Mesendoderm (in vitro differentiated cells): ENCODE measurements around the gene TRABD2B.
A peak's percentile ranks its signal among the peaks of the same experiment; 100 is the strongest.

ENCODE experiments used
- DNase-seq: peaks from one replicate; pipeline ENCODE4 v3.0.0; 2013
- H2AK5ac ChIP-seq: 2 replicates; pipeline ENCODE4 v1.6.1; 2013; ENCODE audit warnings: low read length, inconsistent platforms
- H2BK120ac ChIP-seq: 2 replicates; pipeline ENCODE4 v1.6.1; 2013; ENCODE audit warnings: low read depth, mild to moderate bottlenecking, low read length, moderate library complexity, mixed read lengths
- H2BK15ac ChIP-seq: replicated peaks from 2 replicates; pipeline ENCODE4 v1.6.1; 2013; ENCODE audit warnings: low read depth, mild to moderate bottlenecking, moderate library complexity
- H2BK5ac ChIP-seq: 2 replicates; pipeline ENCODE4 v1.6.1; 2013; ENCODE audit warnings: low read length, inconsistent platforms
- H3K18ac ChIP-seq: 2 replicates; pipeline ENCODE4 v1.6.1; 2013; ENCODE audit warnings: mild to moderate bottlenecking, low read length, mixed read lengths
- H3K23ac ChIP-seq: one replicate; pipeline ENCODE4 v1.6.1; 2013; ENCODE audit warnings: low read length
- H3K27ac ChIP-seq: 2 replicates; pipeline ENCODE4 v1.5.1; 2013; ENCODE audit warnings: low read depth, mild to moderate bottlenecking, inconsistent platforms, low read length, moderate library complexity
- H3K27me3 ChIP-seq: 2 replicates; pipeline ENCODE4 v1.6.1; 2013; ENCODE audit warnings: low read length, control low read depth, mild to moderate bottlenecking, inconsistent platforms; ENCODE audit not compliant: insufficient read depth, poor library complexity
- H3K36me3 ChIP-seq: 2 replicates; pipeline ENCODE4 v1.6.1; 2013; ENCODE audit warnings: low read length, inconsistent platforms; ENCODE audit not compliant: control insufficient read depth, insufficient read depth
- H3K4ac ChIP-seq: one replicate; pipeline ENCODE4 v1.6.1; 2013; ENCODE audit warnings: low read depth, mild to moderate bottlenecking, low read length, moderate library complexity
- H3K4me1 ChIP-seq: 2 replicates; pipeline ENCODE4 v1.6.1; 2013; ENCODE audit warnings: low read depth, low read length, inconsistent platforms; ENCODE audit not compliant: control insufficient read depth
- H3K4me2 ChIP-seq: 2 replicates; pipeline ENCODE4 v1.6.1; 2013; ENCODE audit warnings: low read length
- H3K4me3 ChIP-seq: 2 replicates; pipeline ENCODE4 v1.5.1; 2013; ENCODE audit warnings: mild to moderate bottlenecking, low read length
- H3K56ac ChIP-seq: one replicate; pipeline ENCODE4 v1.6.1; 2013; ENCODE audit warnings: low read length
- H3K79me1 ChIP-seq: 2 replicates; pipeline ENCODE4 v1.6.1; 2013; ENCODE audit warnings: low read length, inconsistent platforms
- H3K79me2 ChIP-seq: 2 replicates; pipeline ENCODE4 v1.6.1; 2013; ENCODE audit warnings: mild to moderate bottlenecking, low read length; ENCODE audit not compliant: control insufficient read depth, insufficient read depth
- H3K9ac ChIP-seq: 2 replicates; pipeline ENCODE4 v1.6.1; 2013; ENCODE audit warnings: low read length, inconsistent platforms
- H4K5ac ChIP-seq: one replicate; pipeline ENCODE4 v1.6.1; 2013; ENCODE audit warnings: low read length
- H4K8ac ChIP-seq: one replicate; pipeline ENCODE4 v1.6.1; 2013; ENCODE audit warnings: low read depth, mild to moderate bottlenecking, control low read depth, low read length, moderate library complexity
- WGBS: extraction: QIAGEN DNeasy Blood & Tissue Kit; methylation state at CpG from one replicate; pipeline ENCODE4 v1.1.7; 2013; ENCODE audit warnings: low lambda C conversion rate, missing lambda C conversion rate; ENCODE audit not compliant: insufficient coverage; ENCODE audit errors: extremely low coverage; 5-methylcytosine and 5-hydroxymethylcytosine counted together

Gene TRABD2B

GRCh38 chr1:47830641-47831333 is 166.4 kb downstream of the TRABD2B start:
- no peak for DNase-seq
- no peaks in the 10 kb centered on the region for H3K36me3 ChIP-seq
- H3K4ac ChIP-seq: no peak overlapping the region
- H4K8ac ChIP-seq: no peak overlapping the region
- no peak overlapping the region for H2BK15ac ChIP-seq
- no peak overlapping the region for H2BK120ac ChIP-seq
- no peak overlapping the region for H3K4me2 ChIP-seq
- no peak overlapping the region for H4K5ac ChIP-seq
- H3K23ac ChIP-seq: peak overlapping the region; percentile 45
- H3K9ac ChIP-seq: no peak overlapping the region
- H3K27ac ChIP-seq: no peak overlapping the region
- no peak overlapping the region for H2AK5ac ChIP-seq
- no peak overlapping the region for H3K4me3 ChIP-seq
- H3K56ac ChIP-seq: no peak overlapping the region
- H3K79me1 ChIP-seq: no peaks in the 10 kb centered on the region
- H3K4me1 ChIP-seq: no peaks in the 10 kb centered on the region
- no CpG with 5 or more reads among the region's 13 CpGs for WGBS
- H2BK5ac ChIP-seq: no peak overlapping the region
- H3K18ac ChIP-seq: no peak overlapping the region
- H3K79me2 ChIP-seq: no peaks in the 10 kb centered on the region
- H3K27me3 ChIP-seq: no peaks in the 10 kb centered on the region

GRCh38 chr1:47830021-47830420 is 167.2 kb downstream of the TRABD2B start:
- DNase-seq: no peak
- no peaks in the 10 kb centered on the region for H3K36me3 ChIP-seq
- no peak overlapping the region for H2BK5ac ChIP-seq
- no peaks in the 10 kb centered on the region for H3K27me3 ChIP-seq
- H3K4me2 ChIP-seq: no peak overlapping the region
- H3K27ac ChIP-seq: no peak overlapping the region
- no peak overlapping the region for H2BK120ac ChIP-seq
- H3K4me3 ChIP-seq: no peak overlapping the region
- H4K5ac ChIP-seq: no peak overlapping the region
- no peak overlapping the region for H3K23ac ChIP-seq
- no CpG with 5 or more reads among the region's 4 CpGs for WGBS
- no peaks in the 10 kb centered on the region for H3K4me1 ChIP-seq
- H3K56ac ChIP-seq: no peak overlapping the region
- H2BK15ac ChIP-seq: no peak overlapping the region
- no peak overlapping the region for H3K9ac ChIP-seq
- no peaks in the 10 kb centered on the region for H3K79me1 ChIP-seq
- no peak overlapping the region for H3K18ac ChIP-seq
- H3K79me2 ChIP-seq: no peaks in the 10 kb centered on the region
- no peak overlapping the region for H4K8ac ChIP-seq
- no peak overlapping the region for H3K4ac ChIP-seq
- H2AK5ac ChIP-seq: no peak overlapping the region

- Histone ChIP-seq H2AK5ac (no peak overlapping the region), H3K36me3 (no peaks in the 10 kb centered on the region), H3K79me2 (no peaks in the 10 kb centered on the region), H2BK15ac (no peak overlapping the region), H3K4me1 (no peaks in the 10 kb centered on the region), H3K56ac (no peak overlapping the region), H3K4ac (no peak overlapping the region), H3K4me3 (no peak overlapping the region), H3K18ac (no peak overlapping the region), H4K5ac (no peak overlapping the region), H3K9ac (no peak overlapping the region), H2BK5ac (no peak overlapping the region), H4K8ac (no peak overlapping the region), H3K27ac (no peak overlapping the region), H3K27me3 (no peaks in the 10 kb centered on the region), H3K4me2 (no peak overlapping the region), H2BK120ac (no peak overlapping the region), H3K23ac (no peak overlapping the region), H3K79me1 (no peaks in the 10 kb centered on the region)
- DNase-seq: no peak
- WGBS: no CpG with 5 or more reads among the region's 2 CpGs
Observed at GRCh38 chr1:47828978-47829377, 168.2 kb downstream of the TRABD2B start.

- no peak overlapping the region for H3K18ac ChIP-seq
- no peak overlapping the region for H2AK5ac ChIP-seq
- no peak overlapping the region for H3K4me3 ChIP-seq
- no peak for DNase-seq
- H4K8ac ChIP-seq: no peak overlapping the region
- H3K23ac ChIP-seq: no peak overlapping the region
- H3K4me2 ChIP-seq: no peak overlapping the region
- H2BK120ac ChIP-seq: no peak overlapping the region
- H3K27ac ChIP-seq: no peak overlapping the region
- H3K79me2 ChIP-seq: no peaks in the 10 kb centered on the region
- H3K36me3 ChIP-seq: no peaks in the 10 kb centered on the region
- H3K4me1 ChIP-seq: no peaks in the 10 kb centered on the region
- no peak overlapping the region for H3K9ac ChIP-seq
- H3K4ac ChIP-seq: no peak overlapping the region
- no CpG with 5 or more reads among the region's 6 CpGs for WGBS
- no peak overlapping the region for H3K56ac ChIP-seq
- H3K27me3 ChIP-seq: no peaks in the 10 kb centered on the region
- H3K79me1 ChIP-seq: no peaks in the 10 kb centered on the region
- H2BK15ac ChIP-seq: no peak overlapping the region
- H2BK5ac ChIP-seq: no peak overlapping the region
- H4K5ac ChIP-seq: no peak overlapping the region
Observed at GRCh38 chr1:47827109-47827508, 170.1 kb downstream of the TRABD2B start.

- no peak overlapping the region for H3K4me3 ChIP-seq
- H2AK5ac ChIP-seq: no peak overlapping the region
- no peaks in the 10 kb centered on the region for H3K79me1 ChIP-seq
- DNase-seq: no peak
- no peak overlapping the region for H3K56ac ChIP-seq
- H3K4me2 ChIP-seq: no peak overlapping the region
- H4K5ac ChIP-seq: no peak overlapping the region
- H3K23ac ChIP-seq: no peak overlapping the region
- H3K4me1 ChIP-seq: no peaks in the 10 kb centered on the region
- WGBS: no CpG with 5 or more reads among the region's 8 CpGs
- H2BK120ac ChIP-seq: no peak overlapping the region
- no peak overlapping the region for H4K8ac ChIP-seq
- no peak overlapping the region for H3K4ac ChIP-seq
- H3K27ac ChIP-seq: no peak overlapping the region
- no peaks in the 10 kb centered on the region for H3K79me2 ChIP-seq
- no peak overlapping the region for H3K9ac ChIP-seq
- H3K18ac ChIP-seq: no peak overlapping the region
- no peaks in the 10 kb centered on the region for H3K27me3 ChIP-seq
- H3K36me3 ChIP-seq: no peaks in the 10 kb centered on the region
- no peak overlapping the region for H2BK5ac ChIP-seq
- no peak overlapping the region for H2BK15ac ChIP-seq
Observed at GRCh38 chr1:47824716-47825115, 172.5 kb downstream of the TRABD2B start.

GRCh38 chr1:47824297-47824696 is 172.9 kb downstream of the TRABD2B start:
- H2AK5ac ChIP-seq: no peak overlapping the region
- H3K9ac ChIP-seq: no peak overlapping the region
- no peak overlapping the region for H4K8ac ChIP-seq
- DNase-seq: no peak
- no peaks in the 10 kb centered on the region for H3K4me1 ChIP-seq
- no peak overlapping the region for H3K23ac ChIP-seq
- no peaks in the 10 kb centered on the region for H3K79me2 ChIP-seq
- H3K56ac ChIP-seq: no peak overlapping the region
- no peaks in the 10 kb centered on the region for H3K79me1 ChIP-seq
- no CpG with 5 or more reads among the region's 3 CpGs for WGBS
- no peaks in the 10 kb centered on the region for H3K36me3 ChIP-seq
- H2BK15ac ChIP-seq: no peak overlapping the region
- H3K4me2 ChIP-seq: no peak overlapping the region
- no peak overlapping the region for H3K4me3 ChIP-seq
- no peaks in the 10 kb centered on the region for H3K27me3 ChIP-seq
- H4K5ac ChIP-seq: no peak overlapping the region
- no peak overlapping the region for H2BK120ac ChIP-seq
- no peak overlapping the region for H2BK5ac ChIP-seq
- H3K27ac ChIP-seq: no peak overlapping the region
- H3K4ac ChIP-seq: no peak overlapping the region
- H3K18ac ChIP-seq: no peak overlapping the region
